GM21576 (cell line): Measurements from ENCODE around the gene ADCY9.
"Not testable (repeated sequence)": the region's sequence is repeated elsewhere in the genome, so short reads cannot be mapped to it uniquely, and the experiment has no call there.

Source experiments
- ATAC-seq: cut with Tn5 transposase; IDR thresholded peaks from one replicate; pipeline ENCODE4 v1.9.1; 2021; ENCODE audit warnings: mild to moderate bottlenecking, moderate library complexity; ENCODE audit not compliant: unreplicated experiment

ADCY9 gene

GRCh38 chr16:4071686-4072561 lies 44.3 kb downstream of the ADCY9 start:
- no peak for ATAC-seq

GRCh38 chr16:4070936-4071335 lies 45.3 kb downstream of the ADCY9 start:
- no peak for ATAC-seq

DNA sequence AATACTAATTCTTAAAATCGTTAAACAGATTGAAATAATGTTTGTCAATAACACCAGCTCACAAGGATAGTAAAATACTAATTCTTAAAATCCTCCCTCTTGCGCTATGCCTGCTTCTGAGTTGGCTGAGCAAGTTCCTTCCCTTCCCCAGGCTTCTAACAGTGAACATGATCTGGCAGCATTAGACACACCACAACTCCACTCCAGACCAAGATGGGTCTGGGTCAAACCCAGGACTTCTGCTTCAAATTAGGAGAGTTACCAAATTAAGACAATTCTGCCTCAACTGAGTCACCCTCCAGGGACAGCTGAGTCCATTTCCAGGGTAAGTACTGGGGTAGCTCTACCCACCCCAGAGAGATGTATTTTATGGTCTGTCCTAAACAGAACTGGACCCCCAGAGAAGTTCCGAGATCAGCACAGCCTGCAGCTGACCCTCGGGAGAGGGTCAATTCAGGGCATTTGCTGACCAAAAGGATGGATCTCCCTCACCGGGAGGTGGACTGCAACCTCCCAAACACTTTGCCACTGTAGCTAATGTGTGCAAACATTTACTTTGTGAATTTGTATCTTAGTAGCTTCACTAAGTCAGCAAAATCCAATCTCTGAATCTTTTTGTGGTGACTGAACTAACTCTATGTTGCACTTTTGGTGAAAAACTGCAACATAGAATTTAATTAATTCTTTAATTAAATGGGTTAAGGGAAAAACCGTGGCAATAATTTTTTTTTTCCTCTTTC lies 48.8 kb downstream of the ADCY9 start:
- no peak for ATAC-seq

DNA sequence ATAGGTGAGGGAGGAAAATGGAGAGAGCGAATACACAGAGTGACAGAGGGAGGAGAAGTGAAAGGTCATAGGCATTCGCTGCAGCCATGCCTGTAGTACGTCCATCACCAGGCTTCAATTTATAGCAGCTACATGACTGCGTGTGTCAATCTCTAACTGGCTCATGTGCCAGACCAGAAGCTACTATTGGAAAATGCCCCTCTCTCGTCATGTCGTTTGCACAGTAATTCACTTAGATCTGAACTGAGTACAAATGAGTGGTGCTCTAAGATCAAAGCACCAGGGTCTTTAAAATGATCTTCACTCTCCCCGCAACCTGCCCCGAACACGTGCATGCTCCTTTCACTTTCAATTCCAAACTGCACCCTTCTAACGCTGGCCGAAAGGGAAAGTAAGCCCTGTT lies 51.3 kb downstream of the ADCY9 start:
- ATAC-seq, result no peak

DNA sequence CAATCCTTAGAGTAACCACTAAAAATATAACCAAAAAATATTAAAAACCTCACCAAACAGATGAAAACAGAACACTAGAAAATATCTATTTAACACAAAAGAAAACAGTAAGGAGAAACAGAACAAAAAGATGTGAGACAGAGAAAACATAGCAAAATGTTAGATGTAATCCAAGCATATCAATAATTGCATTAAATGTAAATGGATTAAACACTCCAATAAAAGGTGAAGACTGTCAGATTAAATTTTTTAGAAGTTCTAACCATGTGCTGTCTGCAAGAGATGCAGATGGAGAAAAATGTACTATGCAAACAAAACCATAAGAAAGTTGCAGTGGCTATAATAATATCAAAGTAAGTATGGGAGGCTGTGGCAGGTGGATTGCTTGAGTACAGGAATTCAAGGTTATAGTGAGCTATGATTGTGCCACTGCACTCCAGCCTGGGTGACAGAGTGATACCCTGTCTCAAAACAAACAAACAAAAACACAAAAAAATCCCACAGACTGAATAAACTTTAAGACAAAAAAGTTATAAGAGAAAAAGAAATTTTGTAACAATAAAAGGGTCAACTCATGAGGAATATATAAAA lies 53.9 kb downstream of the ADCY9 start:
- no peak for ATAC-seq

GRCh38 chr16:4060823-4061222 lies 55.4 kb downstream of the ADCY9 start:
- ATAC-seq, result no peak

- no peak for ATAC-seq
Observed at GRCh38 chr16:4060009-4060408, 56.2 kb downstream of the ADCY9 start.

DNA sequence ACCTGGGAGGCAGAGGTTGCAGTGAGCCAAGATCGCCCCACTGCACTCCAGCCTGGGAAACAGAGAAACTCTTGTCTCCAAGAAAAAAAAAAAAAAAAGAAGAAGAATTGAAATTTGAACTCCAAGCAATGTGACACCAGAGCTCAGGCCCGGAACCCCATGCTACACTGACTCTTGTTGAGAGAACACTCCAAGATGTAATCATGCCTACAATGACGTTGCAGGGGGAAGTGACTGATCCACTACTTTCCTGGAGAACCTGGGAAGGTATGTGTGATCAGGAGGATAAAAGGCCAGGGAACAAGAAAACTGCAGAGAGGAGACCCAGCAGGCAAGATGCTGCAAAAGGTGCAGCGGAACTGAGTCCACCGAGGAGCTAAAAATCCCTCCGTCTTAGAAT lies 57.9 kb downstream of the ADCY9 start:
- ATAC-seq, result no peak

- ATAC-seq, result no peak
Observed at GRCh38 chr16:4057439-4057877, 58.8 kb downstream of the ADCY9 start.

DNA sequence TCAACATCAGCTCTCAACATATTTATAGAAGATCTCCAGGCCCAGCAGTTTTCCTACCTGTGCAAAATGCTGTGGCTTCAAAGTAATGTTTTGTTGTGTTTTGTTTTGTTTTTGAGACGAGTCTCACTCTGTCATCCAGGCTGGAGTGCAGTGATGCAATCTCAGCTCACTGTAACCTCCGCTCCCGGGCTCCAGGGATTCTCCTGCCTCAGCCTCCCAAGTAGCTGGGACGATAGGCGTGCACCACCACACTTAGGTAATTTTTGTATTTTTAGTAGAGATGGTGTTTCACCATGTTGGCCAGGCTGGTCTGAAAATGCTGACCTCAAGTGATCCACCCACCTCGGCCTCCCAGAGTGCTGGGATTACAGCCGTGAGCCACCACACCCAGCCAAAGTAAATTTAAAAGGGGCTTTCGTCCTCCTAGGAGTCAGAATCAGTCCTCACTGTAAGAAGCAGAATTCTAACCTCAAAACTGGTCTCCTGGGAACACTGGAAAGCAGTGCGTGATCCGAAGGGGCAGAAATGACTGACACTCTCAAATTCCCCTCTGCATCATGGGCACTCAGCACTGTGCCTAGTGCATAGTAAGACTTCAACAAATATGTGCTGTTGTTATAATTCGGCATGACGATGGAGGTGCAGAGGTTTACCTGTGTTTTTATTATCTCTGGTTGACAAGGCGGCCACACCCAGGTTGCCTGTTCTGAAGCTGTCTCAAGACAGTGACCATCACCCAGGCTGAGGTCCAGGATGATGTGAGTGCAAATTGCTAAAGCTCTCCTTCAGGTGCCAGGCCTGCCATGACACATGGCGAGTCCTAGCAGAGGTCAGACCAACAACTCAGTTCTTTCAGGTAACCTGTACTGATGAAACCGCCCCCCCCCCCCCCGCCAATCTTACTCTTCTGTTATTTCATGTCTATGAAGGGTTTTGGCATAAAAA lies 59.8 kb downstream of the ADCY9 start:
- ATAC-seq, result no peak

GRCh38 chr16:4055748-4056147 lies 60.5 kb downstream of the ADCY9 start:
- ATAC-seq, result no peak

GRCh38 chr16:4053301-4053845 lies 62.9 kb downstream of the ADCY9 start:
- no peak for ATAC-seq

DNA sequence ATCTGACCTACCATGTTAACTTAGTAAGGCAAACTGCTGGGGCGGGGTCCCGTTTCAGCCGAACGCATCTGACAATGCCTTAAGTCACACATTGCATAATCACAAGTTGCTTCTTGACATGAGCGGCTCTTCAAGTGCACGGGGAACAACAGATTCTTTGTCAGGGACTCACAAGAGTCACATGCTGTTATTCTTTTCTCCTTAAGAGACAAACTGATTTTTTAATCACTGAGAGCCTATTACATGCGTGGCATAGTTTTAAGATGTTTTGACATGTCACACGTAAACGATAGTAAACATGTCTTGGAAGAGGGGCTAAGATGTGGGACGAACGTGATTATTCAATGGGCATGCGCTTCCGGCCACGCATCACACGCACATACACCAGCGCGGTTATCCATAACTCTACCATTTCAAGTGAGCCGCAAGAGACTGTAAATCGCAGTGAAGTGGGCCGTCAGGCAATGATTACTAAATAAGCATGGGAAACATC lies 63.4 kb downstream of the ADCY9 start:
- ATAC-seq, result no peak

- no peak for ATAC-seq
Observed at GRCh38 chr16:4052096-4052495, 64.1 kb downstream of the ADCY9 start.

DNA sequence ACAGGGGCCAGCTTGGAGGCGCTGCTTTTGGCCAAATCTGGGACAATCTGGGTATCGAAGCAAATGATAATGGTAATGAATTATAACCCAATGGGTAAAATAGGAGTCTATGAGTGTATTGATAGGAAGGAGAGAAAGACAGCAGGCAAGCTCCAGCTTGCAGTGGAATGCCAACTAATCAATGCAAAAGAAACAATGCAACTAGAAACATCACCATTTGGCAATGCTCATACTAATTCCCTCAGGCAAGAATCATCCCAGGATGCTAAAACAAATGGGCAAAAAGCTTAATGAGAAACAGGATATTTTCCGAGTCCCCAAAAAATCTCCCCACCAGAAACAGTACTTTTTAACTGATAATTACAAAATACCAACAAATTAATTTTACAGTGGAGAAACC lies 64.7 kb downstream of the ADCY9 start:
- no peak for ATAC-seq

DNA sequence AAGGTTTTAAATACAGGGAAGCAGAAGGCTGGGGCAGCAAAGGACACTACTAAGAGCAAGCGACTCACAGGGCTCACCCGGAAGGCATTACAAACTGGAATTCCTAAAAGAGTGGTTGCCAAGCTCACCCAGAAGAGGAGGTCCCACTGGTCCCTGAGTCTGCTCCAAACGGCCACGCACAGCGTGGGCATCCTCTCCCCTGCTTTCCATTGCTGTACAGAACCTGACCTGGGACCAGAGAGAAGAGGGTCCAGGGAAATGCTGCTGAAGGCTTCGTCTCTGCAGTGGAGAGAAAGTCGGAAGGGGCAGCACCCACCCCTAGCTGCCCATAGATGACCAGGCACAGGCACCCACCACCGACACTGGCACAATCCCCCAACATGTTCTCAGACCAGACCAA lies 67.2 kb downstream of the ADCY9 start:
- no peak for ATAC-seq

- no peak for ATAC-seq
Observed at GRCh38 chr16:4048481-4048880, 67.8 kb downstream of the ADCY9 start.

DNA sequence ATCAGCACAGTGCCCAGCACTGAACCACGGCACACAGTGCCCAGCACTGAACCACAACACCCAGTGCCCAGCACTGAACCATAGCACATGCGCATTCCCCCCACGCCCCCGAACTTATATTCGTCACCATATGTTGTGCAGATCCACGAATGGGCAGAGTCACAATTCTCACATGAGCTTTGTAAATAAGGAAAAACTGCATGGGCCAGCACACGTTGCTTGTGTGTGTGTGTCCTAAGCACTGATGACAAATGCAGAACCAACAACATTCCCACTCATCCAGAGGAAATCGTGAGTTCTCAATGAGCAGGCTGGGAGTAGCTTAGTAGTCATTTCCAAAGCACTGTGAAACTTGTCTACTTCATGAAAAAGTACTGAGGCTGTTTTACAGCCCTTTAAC lies 70.0 kb downstream of the ADCY9 start:
- ATAC-seq, result no peak

DNA sequence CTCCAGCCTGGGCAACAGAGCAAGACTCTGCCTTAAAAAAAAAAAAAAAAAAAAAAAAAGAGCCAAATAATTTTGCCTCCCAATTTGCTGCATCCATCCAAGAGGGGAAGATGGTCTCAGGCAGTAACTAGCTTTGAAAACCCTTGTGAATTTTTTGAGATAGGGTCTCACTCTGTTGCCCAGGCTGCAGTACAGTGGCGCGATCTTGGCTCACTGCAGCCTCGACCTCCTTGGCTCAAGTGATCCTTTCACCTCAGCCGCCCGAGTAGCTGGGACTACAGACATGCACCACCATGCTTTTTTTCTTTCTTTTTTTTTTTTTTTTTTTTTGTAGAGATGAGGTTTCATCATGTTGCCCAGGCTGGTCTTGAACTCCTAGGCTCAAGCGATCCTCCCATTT lies 70.7 kb downstream of the ADCY9 start:
- not testable (repeated sequence) for ATAC-seq

GRCh38 chr16:4042581-4042980 lies 73.7 kb downstream of the ADCY9 start:
- no peak for ATAC-seq
